Fibroblast of skin of left quadriceps (primary cell): ENCODE measurements around the gene PRR29.
"Not testable (repeated sequence)": the region's sequence is repeated elsewhere in the genome, so short reads cannot be mapped to it uniquely, and the experiment has no call there.

Experiments
- DNase-seq, 2 experiments: peaks; one replicate each; pipeline ENCODE4 v3.0.0-alpha.2; 2013; ENCODE audit warnings: low read depth in 2 of 2

Gene PRR29

DNA sequence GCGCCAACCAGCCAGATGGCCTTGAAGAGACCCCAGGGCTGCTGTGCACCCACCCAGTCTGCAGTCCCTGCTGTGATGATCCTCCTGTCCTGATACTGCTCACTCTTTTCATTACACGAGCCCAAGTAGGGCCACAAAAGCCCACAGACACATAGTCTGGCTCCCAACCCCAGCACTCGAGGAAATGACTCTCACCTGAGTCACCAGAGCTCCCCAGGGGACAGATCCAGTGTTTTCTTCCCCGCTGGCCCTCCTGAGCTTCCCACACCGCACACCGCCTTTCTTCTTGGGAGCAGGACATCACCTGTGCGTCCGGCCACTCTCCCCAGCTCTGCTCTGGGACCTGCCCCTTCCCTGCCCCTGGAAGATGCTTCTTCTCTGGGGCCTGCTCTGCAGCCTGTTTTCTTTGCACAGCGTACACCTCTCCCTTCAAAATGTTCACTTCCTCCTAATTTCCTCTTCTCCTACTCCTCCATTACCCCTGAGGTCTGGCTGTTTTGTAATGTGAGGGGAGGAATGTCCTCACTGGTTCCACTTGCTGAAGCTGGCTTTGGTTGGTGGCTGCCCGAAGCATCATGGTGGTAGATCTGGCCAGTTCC is 23.5 kb upstream of the PRR29 start:
- DNase-seq, result no peak

DNA sequence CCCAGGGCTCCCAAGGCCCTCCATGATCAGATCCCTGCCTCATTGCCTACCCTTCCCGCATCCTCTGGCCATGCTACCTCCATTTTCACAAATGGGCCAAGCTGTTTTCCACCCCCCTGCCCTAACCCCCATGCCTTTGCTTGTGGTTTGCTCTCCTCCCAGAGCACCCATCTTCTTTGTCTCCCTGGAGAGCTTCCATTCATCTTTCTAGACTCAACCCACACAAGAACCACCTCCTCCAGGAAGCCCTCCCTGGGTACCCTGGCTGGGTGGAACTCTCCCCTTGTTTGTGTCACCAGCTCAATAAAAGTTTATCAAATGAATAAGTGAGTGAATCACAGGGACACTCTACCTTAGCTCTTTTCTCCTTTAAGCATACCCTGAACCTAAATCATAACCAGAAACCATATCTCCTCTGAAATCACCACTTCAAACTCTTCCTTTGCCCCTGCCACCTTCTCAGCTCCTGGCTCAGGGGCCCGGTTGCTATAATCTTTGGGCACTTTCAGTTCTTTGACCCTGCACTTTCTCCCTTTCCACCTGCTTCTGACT is 22.5 kb upstream of the PRR29 start:
- DNase-seq, result no peak

DNA sequence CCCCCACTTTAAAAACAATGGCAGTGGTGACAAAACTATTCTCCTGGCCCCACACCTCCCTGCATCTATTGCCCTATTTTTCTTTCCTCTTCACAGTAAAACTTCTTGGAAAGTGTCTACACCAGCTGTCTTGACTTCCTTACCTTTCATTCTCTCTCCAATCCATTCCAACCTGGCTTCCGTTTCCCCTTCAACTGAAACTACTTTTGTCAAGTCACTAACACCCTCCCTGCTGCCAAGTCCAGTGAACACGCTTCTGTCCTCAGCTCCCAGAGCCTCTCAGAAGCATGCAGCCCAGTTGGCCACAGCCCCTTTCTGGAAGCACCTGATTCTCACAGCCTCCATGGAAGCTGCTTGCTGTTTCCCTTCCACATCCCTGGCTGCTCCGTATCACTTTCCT is 21.4 kb upstream of the PRR29 start:
- DNase-seq, result no peak

DNA sequence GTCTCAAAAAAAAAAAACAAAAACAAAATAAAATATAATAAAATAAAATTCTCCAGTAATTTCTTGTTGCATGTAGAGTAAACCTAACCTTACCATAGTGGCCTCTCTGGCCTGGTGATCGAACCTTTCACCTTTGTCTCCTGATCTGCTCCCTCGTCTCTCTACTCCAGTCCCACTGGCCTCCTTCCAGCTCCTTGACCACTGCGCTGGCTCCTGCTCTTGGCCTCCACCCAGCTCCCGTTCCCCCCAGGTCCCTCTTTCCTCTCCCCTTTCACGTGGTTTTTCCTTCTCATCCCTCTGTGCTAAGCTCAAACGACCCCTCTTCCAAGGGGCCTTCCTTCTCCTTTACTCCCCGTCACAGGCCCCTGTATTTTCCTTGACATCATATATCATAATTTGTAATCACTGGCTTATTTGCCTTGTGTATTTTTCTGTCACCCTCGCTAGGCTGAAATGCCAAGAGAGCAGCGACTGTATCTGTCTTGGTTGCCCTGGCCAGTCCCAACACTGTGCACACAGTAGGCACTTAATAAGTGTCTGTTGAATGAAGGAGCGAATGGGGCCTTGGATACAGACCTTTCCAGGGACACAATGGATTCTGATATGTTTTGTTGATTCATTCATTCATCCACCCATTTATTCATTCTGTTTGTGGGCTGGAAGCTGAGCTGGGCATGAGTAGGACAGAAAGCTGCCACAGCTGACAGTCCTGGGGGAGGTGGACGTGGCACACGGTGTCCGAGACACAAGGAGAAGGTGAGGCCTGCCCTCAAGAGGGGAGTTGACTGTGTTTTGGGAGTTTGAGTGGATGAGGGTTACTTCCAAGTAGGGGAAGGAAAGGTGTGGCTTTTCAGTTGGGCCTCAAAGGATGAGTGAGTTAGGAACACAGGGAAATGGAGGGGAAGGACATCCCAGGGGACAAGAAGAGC is 19.6 kb upstream of the PRR29 start:
- DNase-seq, result no peak

DNA sequence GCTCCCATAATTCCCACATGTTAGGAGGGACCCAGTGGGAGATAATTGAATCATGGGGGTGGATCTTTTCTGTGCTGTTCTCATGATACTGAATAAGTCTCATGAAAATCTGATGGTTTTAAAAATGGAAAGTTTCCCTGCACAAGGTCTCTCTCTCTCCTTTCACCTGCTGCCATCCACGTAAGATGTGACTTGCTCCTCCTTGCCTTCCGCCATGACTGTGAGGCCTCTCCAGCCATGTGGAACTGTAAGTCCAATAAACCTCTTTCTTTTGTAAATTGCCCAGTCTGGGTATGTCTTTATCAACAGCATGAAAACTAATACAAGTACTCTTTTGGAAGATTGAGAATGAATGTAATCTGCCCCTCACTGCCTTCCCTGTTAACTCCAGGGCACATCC is 15.5 kb upstream of the PRR29 start:
- DNase-seq, result not testable (repeated sequence)

DNA sequence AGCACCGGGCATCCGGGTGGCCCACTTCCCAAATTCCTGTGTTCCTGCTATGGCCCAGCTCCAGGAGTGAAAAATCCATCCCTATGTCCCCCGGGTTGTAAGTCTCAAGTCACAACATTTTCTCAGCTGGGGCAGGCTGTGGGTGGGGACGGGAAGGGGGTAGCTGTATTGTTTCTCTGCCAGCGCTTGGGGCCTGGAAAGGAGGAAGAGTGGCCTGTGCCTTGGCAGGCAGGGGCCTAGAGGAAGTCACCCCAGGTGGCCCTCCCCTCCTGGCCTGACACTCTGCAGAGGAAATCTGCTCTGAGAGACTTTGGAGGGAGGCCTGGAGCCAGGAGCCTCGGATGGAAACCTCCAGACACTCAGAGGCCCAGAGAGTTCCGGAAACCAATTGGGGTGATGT is 14.8 kb upstream of the PRR29 start:
- no peak for DNase-seq

DNA sequence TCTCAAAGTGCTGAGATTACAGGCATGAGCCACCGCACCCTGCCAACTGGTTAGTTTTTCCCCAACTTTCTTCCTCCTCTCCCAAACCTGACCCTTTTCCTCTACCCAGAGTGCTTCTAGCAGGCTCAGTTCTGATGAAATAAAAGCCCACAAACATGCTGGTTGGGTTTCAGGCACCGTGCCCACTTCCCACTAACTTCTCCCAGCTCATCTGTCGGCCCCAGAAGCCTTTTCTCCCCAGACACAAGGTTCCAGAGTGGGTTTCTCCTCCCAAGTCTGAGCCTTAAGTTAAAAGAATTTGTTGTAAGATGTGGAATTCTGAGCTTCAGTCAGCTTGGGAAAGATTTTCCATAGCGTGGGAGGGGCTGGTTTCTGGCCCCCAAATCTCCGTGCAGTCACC is 13.9 kb upstream of the PRR29 start:
- no peak for DNase-seq

DNA sequence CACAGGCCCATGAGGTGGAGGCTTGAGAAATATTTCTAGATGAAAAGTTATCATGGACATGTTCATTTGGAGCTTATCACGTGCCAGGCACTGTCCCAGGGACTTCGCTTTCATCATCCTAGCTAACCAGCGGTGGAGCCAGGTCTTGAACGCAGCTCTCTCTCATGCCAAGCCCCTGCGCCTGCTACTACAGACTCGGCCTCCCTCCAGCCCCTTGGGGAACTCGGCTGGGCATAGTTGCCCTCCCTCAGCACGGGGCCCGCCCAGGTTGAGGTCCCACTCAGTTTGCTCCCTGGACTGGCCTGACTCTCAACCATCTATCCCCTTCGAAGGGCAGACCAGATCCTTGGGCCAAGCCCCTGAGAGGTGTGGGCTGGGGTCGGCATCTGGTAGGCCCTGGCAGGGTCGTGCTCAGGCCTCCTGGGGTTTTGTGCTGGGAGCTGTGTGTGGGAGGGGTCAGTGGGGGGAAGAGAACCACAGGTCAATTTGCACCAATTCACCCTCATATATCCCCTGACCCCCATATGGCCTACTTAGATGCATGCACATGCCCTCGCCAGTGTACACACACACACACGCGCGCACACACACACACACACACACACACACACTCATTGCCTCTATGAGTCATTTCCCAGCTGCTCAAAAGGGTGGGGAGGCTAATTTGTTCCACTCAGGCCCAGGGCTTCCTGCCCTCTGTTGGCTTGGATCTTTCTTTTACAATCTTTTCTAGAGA is 13.3 kb upstream of the PRR29 start:
- DNase-seq, result peak; percentile 64 to 69

DNA sequence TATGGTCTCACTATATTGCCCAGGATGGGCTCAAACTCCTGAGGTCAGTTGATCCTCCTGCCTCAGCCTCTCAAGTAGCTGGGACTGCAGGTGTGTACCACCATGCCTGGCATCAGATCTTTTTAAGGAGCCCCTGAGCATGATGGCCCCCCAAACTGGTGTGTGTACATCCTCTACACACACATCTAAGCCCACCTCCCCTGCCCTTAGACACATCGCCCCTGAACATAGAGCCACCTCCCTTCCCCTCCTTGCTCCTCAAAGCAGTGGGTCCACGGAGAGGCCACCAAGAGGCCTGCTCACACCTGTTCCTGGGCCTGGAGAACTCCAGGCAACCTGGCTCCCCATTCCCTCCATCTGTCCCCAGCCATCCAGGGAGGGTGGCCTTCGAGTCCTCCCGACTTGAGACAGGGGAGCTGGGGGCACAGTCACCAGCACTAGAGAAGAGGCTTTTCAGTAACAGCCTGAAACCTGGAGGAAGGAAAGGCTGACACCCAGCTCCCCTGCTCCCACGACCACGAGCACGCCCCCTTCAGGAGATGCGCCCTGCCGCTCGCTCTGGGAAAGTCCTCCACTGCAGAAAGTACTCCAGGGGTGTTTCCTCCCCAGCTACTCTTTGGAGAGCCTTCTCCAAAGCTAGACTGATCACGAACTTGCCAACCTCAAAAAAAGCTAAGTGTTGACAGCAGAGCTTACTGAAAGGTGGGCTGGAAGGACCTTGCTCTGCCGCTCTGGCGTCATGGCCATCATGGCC is 12.6 kb upstream of the PRR29 start:
- no peak for DNase-seq

DNA sequence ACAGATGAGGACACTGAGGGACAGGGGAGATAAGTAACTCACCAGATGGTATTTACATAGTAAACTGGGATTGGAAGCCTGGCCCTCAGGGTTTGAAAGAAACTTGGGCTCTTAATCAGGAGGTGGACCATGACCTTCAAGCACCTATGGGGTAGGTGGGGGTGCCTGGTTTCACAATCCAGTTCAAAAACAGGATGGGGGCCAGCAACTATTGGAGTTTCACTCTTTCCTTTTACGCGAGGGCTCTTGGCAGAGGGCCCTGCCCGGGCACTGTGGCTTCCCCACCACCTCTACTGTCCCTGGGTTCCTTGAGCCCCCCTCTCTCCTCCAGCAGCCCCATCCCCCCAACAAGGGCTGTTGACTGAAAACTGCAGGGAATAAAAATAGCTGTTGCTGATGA is 11.3 kb upstream of the PRR29 start:
- no peak for DNase-seq

DNA sequence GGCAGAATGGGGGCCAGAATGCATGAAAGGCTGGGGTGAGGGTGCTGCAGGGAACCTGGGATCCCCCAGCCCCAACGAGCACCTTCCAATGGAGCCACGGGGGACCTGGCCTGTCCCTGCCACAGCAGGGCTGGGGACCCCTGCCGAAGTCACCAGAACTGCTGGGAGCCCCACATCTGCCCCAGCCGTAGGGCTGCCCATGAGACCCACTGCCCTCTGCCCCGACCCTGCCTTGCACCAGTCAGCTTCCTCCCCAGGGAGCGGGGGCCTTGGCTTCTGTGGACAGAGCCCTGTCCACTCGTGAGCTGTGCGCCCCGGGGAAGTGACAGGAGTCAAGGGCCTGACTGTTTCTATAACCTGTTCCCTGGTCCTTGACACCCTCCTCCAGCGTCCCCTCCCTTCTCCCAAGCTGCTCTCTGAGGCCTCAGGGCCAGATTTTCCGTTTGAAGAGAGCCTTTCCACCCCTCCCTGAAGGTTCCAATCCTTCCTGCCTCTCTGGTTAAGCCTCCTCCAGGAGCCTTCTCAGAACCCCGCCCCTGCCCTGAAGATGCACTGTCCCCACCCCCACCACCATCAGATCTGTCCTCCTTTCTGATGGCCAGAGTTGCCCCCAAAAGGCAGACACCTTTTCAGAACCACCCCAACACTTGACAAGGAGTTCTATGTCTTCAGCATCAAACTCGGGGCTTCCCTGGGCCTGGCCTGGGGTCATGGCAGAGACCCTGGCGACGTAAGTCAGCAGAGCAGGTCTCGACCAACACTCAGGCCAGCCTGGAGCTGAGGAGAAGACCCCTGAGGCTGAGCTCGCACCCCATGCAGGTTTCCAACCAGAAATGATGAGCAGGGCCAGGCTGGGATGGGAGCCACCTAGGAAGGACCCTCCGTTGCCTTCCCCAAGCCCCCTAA is 10.7 kb upstream of the PRR29 start:
- no peak for DNase-seq

DNA sequence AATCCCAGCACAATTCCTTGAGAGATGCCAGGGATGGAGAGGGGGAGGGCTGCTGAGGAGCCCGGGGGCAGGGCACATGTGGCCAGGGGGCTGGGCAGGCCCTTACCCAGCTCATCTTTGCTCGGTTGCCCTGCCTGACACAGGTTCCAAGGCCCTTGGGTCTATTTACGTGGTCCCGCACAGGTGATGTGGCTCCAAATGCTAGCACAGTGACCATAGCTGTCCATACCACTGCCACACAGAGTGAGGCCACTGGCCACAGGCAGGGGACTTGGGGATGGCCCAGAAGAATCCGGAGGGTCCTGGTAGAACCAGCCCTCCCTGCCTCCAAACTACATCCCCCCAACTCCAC is 10.0 kb upstream of the PRR29 start:
- DNase-seq, result no peak

DNA sequence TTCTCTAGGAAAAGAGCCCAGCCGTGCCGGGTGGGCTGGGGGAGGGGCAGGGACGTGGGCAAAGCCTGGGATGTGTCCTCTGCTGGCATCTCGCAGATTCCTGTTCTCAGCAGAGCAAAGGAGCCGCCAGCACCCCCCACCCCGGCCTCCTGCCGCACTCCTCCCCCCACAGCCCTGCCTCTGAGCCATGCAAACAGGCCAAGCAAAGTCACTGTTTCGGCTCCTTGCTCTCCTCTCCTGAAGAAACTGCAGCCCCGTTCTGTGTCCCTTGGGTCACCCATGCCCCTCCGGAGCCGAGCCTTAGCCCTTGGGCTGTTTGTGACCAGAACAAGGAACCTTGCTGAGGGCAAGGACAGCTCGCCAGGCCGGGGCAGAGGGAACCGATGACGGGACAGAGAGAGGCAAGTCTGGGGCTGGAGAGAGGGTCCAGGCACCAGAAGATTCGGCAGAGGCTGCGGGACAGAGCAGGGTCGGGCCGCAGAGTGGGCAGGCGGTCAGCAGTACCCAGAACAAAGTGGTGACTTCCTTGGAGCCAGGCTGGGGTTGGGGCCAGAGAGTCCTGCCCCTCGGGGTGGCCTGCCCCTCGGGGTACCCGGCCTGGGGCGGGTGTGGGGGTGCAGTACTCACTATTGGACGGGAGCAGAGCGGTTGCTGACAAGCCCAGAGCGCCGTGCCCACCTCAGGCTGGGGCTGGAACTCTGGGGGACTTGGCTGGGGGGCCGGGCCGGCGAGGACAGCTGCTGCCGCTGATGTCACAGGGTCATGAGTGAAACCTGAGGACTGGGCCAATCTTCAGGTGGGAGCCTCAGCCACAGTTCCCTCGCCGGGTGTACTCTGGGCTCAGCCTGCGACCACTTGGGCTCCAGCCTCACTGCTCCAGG is 9.2 kb upstream of the PRR29 start:
- no peak for DNase-seq

DNA sequence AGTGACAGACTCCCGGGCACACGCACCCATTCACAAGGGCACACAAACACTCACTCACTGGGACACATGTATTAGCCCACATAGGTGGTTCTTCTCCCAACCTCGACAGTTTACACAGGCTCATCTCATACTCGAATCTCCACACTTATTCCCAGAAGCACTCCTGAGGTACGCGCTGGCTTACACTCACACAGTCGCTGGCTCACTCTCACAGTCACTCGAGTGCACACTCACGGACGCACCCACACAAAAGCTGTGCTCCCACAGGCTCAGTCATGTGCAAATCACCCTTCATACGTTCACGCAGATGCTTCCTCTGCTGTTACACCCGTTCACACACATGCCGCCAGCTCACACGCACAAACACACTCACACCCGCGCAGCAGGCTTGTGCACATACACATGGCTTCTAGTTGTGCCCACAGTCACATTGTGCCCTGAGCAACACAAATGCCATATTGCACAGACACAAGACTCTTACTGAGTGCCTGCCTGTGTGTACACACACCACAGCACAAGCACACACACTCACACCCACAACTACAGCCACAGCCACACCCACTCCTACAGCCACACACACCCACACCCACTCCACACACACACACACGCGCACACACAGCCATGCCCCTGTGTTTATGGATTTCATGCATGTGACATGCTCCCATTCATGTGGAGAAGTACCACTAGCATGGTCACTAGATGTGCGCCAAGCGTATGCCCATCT is 8.4 kb upstream of the PRR29 start:
- DNase-seq, result no peak

DNA sequence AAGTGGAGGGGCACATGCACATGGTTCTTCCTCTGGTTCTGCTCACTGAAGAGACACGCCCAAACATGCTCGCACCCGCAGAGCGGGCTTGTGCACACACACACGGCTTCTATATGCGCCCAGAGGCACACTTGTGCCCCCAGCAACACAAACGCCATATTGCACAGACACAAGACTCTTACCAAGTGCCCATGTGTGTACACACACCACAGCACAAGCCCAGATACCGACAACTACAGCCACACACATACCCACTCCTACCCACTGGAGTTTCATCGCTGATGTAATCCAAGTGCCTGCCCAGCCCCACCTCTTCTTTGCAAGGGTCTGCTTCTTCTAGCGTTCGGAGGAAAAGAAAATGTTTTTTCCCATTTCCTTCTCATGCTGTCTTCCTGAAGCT is 6.5 kb upstream of the PRR29 start:
- DNase-seq, result no peak

DNA sequence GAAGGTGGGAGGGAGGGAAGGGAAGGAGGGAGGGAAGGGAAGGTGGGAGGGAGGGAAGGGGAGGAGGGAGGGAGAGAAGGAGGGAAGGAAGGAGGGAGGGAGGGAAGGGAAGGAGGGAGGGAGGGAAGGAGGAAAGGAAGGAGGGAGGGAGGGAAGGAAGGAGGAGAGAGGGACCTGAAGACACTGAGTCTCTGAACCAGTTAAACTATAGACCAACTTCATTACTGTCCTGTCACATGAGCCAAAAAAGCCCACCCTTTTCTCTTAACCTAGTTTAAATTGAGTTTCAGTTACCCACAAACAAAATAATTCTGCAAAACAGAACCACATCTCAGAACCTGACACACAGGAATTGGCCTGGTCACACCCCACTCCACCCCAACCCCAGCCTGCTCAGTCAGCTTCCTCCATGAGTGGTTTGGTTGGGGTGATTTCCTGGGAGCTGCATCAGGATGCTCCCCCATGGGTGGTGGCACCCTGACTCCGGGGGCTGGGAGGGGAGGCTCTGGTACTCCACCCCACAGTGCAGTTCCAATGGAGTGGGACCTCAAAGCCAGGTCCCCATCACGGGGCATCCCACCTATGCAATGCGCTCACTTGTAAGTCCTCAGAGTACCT is 4.7 kb upstream of the PRR29 start:
- DNase-seq, result no peak

DNA sequence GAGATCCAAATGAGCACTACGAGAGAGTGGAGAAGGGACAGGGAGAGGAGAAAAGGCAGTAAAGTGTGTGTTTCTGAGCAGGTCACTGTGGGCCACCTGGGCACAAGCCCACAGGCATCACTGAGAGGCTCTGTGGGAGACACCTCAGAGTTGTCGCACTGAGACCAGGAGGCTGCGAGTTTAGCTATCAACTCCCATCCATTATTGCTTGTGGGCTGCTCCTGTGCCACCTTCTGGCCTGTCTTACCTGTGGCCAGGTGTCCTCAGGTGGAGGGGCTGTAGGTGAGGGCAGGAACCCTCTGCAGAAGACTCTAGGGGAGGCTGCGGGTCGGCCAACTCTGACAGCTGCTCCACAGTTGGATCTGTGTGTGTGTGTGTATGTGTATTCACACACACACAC is 2.5 kb upstream of the PRR29 start:
- DNase-seq, result no peak

DNA sequence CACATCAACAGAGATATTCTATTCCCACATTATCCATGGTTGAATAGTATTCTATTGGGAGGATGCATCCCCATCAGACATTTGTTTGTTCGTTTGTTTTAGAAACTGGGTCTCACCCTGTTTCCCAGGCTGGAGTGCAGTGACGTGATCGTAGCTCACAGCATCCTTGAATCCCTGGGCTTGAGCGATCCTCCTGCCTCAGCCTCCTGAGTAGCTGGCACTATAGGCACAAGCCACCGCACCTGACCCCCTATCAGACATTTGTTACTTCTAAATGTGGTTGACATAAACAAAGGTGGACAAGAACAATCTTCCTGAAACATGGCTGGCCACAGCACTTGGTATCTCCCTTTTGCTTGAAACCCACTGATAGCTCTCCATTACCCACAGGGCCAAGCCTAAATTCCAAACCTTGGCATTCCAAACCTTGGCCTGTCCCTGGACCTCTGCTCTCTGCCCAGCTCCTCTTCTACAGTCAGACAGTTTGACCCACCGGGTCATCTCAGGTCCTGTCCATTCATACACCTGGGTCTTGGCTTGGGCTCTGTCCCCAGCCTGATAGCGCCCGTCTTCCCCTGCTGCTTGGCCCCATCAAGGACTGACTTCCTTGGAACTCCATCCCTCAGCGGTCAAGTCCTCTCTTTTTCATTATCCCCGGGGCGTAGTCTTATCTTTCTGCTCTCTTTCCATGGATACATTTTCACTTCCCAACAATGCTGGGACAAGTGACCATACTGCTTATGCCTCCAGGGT is 1.5 kb upstream of the PRR29 start:
- DNase-seq, result no peak
